HepG2 (cell line): ENCODE measurements around the gene SRC.

ENCODE experiments used
- BHLHE40 ChIP-seq: IDR thresholded peaks from 2 replicates; pipeline ENCODE4 v1.6.1; 2011; ENCODE audit warnings: low read length, improper control_type of control experiment
- CTCF ChIP-seq: sonication (generic); formaldehyde crosslinking; IDR thresholded peaks from 2 replicates; pipeline ENCODE4 v1.5.0; 2020; ENCODE audit warnings: mild to moderate bottlenecking, missing genetic modification reagents, moderate library complexity
- FOXM1 ChIP-seq: sonication (generic); formaldehyde crosslinking; IDR thresholded peaks from 2 replicates; pipeline ENCODE4 v1.5.0; 2020; ENCODE audit warnings: missing genetic modification reagents
- IRF1 ChIP-seq: sonication (generic); formaldehyde crosslinking; IDR thresholded peaks from 2 replicates; pipeline ENCODE4 v1.4.0; 2020; ENCODE audit warnings: low read depth, mild to moderate bottlenecking, missing genetic modification reagents
- JARID2 ChIP-seq: sonication (generic); formaldehyde crosslinking; IDR thresholded peaks from 2 replicates; pipeline ENCODE4 v1.8.1; 2023; ENCODE audit warnings: missing genetic modification reagents, inconsistent platforms; ENCODE audit not compliant: insufficient replicate concordance
- MAFK ChIP-seq, 2 experiments: IDR thresholded peaks in 1 of 2; conservative IDR thresholded peaks in 1 of 2; 2 replicates each; pipeline ENCODE4 v1.6.1; 2011; ENCODE audit warnings: improper control_type of control experiment in 2 of 2, low read length in 2 of 2
- MIXL1 ChIP-seq: IDR thresholded peaks from 2 replicates; pipeline ENCODE4 v1.6.1; 2016
- MTA3 ChIP-seq: sonication (generic); formaldehyde crosslinking; IDR thresholded peaks from 2 replicates; pipeline ENCODE4 v1.4.0; 2020; ENCODE audit warnings: missing genetic modification reagents
- POLR2AphosphoS5 ChIP-seq: IDR thresholded peaks from 2 replicates; pipeline ENCODE4 v1.6.1; 2012; ENCODE audit warnings: low read depth, low read length
- PRPF4 ChIP-seq: fragments of 200-400 bp; formaldehyde crosslinking; IDR thresholded peaks from 2 replicates; pipeline ENCODE4 v1.6.1; 2016; ENCODE audit warnings: low read length, low read depth; ENCODE audit not compliant: poor library complexity, severe bottlenecking
- SNAPC5 ChIP-seq: sonication (generic); formaldehyde crosslinking; IDR thresholded peaks from 2 replicates; pipeline ENCODE4 v1.8.1; 2023; ENCODE audit warnings: mild to moderate bottlenecking, missing genetic modification reagents, borderline replicate concordance
- SP2 ChIP-seq: sonication (generic); formaldehyde crosslinking; IDR thresholded peaks from 2 replicates; pipeline ENCODE4 v1.5.1; 2020; ENCODE audit warnings: mild to moderate bottlenecking, missing genetic modification reagents
- ZBTB43 ChIP-seq: sonication (generic); formaldehyde crosslinking; conservative IDR thresholded peaks from 2 replicates; pipeline ENCODE4 v1.4.0; 2020; ENCODE audit warnings: missing genetic modification reagents
- ZNF362 ChIP-seq: sonication (generic); formaldehyde crosslinking; IDR thresholded peaks from 2 replicates; pipeline ENCODE4 v1.4.0; 2020; ENCODE audit warnings: missing genetic modification reagents, mild to moderate bottlenecking, borderline replicate concordance

GRCh38 chr20:37302981-37303380 lies 43.0 kb upstream of the SRC start:
- no peak for TF ChIP-seq ZNF362
- no peak for TF ChIP-seq CTCF (CRISPR knock-in tag)
- no peak for TF ChIP-seq PRPF4
- TF ChIP-seq MAFK (conservative IDR thresholded peaks at IDR 0.05 in 1 of 2, IDR thresholded peaks at IDR 0.05 in 1 of 2; ENCODE audit: low read length in 2 of 2): no peak
- no peak for TF ChIP-seq POLR2AphosphoS5
- no peak for TF ChIP-seq SP2 (CRISPR knock-in tag)
- no peak for TF ChIP-seq IRF1
- TF ChIP-seq MIXL1 (CRISPR knock-in tag): no peak
- no peak for TF ChIP-seq ZBTB43 (CRISPR knock-in tag)
- TF ChIP-seq MTA3 (CRISPR knock-in tag): no peak
- no peak for TF ChIP-seq SNAPC5 (CRISPR knock-in tag)
- no peak for TF ChIP-seq BHLHE40
- TF ChIP-seq JARID2 (CRISPR knock-in tag): no peak
- no peak for TF ChIP-seq FOXM1
